GM21447 (cell line): ENCODE measurements around the gene CERS6.

Experiments used
- ATAC-seq: cut with Tn5 transposase; IDR thresholded peaks from one replicate; pipeline ENCODE4 v1.9.1; 2021; ENCODE audit not compliant: unreplicated experiment

Gene CERS6

GRCh38 chr2:168692132-168692744 is 236.2 kb downstream of the CERS6 start:
- no peak for ATAC-seq

- no peak for ATAC-seq
These were observed 238.1 kb downstream of the CERS6 start for GRCh38 chr2:168694173-168694572.

- ATAC-seq: no peak
These were observed 238.8 kb downstream of the CERS6 start for GRCh38 chr2:168694866-168695265.

- no peak for ATAC-seq
These were observed 241.6 kb downstream of the CERS6 start for GRCh38 chr2:168697668-168698121.

- no peak for ATAC-seq
These were observed 242.9 kb downstream of the CERS6 start for GRCh38 chr2:168698969-168699368.

- ATAC-seq: no peak
These were observed 243.9 kb downstream of the CERS6 start for GRCh38 chr2:168699844-168700417.

GRCh38 chr2:168700615-168701245 is 244.7 kb downstream of the CERS6 start:
- ATAC-seq: no peak

- ATAC-seq: no peak
These were observed 246.5 kb downstream of the CERS6 start for GRCh38 chr2:168702579-168702978.

- no peak for ATAC-seq
These were observed 247.9 kb downstream of the CERS6 start for GRCh38 chr2:168703926-168704325.

- ATAC-seq: no peak
These were observed 249.7 kb downstream of the CERS6 start for GRCh38 chr2:168705534-168706470.

GRCh38 chr2:168706806-168707205 is 250.7 kb downstream of the CERS6 start:
- no peak for ATAC-seq

- no peak for ATAC-seq
These were observed 252.0 kb downstream of the CERS6 start for GRCh38 chr2:168708080-168708479.

GRCh38 chr2:168710754-168711467 is 254.8 kb downstream of the CERS6 start:
- ATAC-seq: no peak

- peak; percentile 99 for ATAC-seq
These were observed 256.0 kb downstream of the CERS6 start for GRCh38 chr2:168712053-168712452.

- no peak for ATAC-seq
These were observed 257.3 kb downstream of the CERS6 start for GRCh38 chr2:168713325-168713724.

- ATAC-seq: no peak
These were observed 259.8 kb downstream of the CERS6 start for GRCh38 chr2:168715849-168716248.

GRCh38 chr2:168716839-168717238 is 260.8 kb downstream of the CERS6 start:
- no peak for ATAC-seq

GRCh38 chr2:168717790-168718502 is 261.9 kb downstream of the CERS6 start:
- ATAC-seq: no peak

- no peak for ATAC-seq
These were observed 262.6 kb downstream of the CERS6 start for GRCh38 chr2:168718622-168719021.

GRCh38 chr2:168719446-168719845 is 263.4 kb downstream of the CERS6 start:
- no peak for ATAC-seq
